H4 (cell line): ENCODE data around the gene PDCD1. TPM values are rescaled to one million over a fixed set of nuclear protein-coding genes. Genes with fewer than 3 reads are reported as not detected.

Experiments
- DNase-seq: peaks from one replicate; pipeline ENCODE4 v3.0.0-alpha.2; 2015; ENCODE audit warnings: low spot score
- total RNA-seq: library from RNA; depleted of rRNA; stranded (reverse); fragments of >200 nt; shearing (Covaris generic); gene quantifications from 2 replicates; pipeline ENCODE4 v1.2.3, GENCODE V29; 2014

PDCD1 gene
- total RNA-seq, 1 experiment from 2014 or later = not detected

DNA sequence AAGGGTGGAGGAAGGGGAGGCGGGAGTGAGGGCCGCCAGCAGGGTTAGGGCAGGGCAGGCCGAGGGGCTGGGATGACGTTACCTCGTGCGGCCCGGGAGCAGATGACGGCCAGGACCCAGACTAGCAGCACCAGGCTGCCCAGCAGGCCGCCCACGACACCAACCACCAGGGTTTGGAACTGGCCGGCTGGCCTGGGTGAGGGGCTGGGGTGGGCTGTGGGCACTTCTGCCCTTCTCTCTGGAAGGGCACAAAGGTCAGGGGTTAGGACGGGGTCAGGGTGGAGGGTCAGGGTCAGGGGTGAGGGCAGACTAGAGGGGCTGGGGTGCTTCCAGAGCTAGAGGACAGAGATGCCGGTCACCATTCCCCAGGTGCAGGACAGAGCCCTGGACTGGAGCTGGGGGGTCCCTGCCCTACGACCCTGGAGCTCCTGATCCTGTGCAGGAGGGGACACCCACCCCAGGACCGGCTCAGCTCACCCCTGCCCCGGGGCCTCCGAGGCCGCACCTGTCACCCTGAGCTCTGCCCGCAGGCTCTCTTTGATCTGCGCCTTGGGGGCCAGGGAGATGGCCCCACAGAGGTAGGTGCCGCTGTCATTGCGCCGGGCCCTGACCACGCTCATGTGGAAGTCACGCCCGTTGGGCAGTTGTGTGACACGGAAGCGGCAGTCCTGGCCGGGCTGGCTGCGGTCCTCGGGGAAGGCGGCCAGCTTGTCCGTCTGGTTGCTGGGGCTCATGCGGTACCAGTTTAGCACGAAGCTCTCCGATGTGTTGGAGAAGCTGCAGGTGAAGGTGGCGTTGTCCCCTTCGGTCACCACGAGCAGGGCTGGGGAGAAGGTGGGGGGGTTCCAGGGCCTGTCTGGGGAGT lies 6.3 kb downstream of the PDCD1 start:
- no peak for DNase-seq

GRCh38 chr2:241851325-241852115 lies 7.2 kb downstream of the PDCD1 start:
- no peak for DNase-seq

DNA sequence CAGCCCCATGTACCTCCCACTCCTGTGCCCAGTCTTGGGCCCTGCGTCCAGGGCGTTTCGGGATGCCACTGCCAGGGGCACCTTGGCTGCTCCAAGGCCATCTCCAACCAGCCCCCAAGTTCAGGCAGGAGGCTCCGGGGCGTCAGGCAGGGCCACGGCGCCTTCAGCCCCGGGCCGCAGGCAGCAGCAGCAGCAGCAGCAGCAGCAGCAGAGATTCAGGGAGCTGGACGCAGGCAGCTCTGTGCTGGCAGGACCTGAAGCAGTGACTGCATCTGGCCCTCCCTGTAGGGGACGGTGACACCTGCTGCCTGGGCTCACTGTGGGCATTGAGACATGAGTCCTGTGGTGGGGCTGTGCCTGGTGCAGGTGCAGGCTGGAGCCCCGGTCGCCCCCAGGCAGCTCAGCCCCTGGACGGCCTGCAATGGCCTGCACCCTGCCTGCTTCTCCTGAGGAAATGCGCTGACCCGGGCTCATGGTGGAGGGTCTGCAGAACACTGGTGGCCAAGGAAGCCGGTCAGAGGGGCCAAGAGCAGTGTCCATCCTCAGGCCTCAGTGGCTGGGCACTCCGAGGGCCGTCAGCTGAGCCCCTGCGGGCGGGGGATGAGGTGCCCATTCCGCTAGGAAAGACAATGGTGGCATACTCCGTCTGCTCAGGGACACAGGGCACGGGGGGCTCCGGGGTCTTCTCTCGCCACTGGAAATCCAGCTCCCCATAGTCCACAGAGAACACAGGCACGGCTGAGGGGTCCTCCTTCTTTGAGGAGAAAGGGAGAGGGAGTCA lies 8.0 kb downstream of the PDCD1 start:
- no peak for DNase-seq

DNA sequence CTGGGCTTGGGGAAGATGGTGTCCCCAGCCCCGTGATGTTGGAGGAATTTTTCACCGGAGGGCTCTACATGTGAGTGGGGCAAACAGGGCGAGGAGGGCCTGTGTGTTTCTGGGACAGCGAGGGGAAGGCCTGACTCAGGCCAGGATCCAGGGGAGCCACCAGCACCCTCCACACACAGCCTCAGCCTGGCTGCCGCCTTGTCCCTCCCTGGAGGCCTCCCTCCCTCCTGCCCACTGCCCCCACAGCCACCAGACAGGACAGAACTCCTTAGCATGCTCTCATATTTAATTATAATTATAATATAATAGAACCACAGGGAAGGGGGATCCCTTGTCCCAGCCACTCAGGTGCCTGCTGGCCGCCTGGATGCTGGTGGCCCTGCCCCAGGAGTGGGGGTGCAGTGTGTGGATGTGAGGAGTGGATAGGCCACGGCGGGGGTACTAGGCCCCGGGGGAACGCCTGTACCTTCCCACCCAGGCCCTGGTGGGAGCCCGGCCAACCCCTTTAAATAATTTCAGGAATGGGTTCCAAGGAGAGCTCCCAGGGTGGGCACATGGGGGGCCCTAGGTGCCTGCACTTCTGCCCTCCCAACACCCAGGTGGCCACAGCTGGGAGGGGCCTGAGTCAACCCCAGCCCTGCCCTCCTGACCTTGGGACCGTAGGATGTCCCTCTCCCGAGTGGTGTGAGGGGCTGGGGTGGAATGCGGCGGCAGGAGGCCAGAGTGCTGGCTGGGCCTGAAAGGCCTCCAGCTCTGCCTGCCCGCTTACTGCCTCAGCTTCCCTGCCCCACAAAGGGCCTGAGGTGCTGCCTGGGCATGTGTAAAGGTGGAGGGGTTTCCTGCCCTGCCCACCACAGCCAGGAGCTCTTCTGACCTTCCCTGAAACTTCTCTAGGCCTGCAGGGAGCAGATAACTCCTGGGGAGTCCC lies 8.8 kb downstream of the PDCD1 start:
- DNase-seq = no peak

DNA sequence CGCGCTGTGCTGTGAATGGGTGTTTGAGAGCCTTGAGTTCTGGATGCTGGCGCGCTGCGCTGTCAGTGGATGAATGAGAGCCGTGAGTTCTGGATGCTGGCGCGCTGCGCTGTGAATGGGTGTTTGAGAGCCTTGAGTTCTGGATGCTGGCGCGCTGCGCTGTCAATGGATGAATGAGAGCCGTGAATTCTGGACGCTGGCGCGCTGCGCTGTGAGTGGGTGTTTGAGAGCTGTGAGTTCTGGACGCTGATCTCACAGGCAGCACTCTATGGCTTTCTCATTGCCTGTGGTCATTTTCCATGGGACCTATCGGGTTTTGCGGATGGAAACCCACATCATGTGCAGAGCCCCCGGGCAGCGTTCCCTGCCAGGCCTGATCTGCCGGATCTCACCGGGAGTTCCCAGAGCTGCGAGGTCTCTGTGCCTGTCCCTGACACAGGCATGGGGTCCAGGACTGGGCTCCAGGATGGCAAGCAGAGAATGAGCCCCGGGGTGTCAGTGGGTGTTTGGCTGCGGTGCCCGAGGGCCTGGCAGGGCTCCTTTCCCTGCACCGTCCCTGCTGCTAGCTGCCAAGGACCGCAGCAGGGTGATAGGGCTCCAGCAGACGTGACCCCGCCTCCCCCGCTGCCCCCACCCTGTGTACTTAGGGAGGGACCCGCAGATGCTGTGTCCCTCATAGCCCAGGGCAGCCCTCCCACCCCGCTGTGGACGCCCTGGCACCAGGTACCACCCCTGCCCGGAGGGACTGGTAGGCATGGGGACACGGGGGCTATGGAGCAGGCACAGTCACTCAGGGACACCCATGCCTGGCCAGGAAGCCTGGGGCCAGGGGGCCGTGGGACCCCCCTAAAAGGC lies 9.7 kb downstream of the PDCD1 start:
- no peak for DNase-seq

DNA sequence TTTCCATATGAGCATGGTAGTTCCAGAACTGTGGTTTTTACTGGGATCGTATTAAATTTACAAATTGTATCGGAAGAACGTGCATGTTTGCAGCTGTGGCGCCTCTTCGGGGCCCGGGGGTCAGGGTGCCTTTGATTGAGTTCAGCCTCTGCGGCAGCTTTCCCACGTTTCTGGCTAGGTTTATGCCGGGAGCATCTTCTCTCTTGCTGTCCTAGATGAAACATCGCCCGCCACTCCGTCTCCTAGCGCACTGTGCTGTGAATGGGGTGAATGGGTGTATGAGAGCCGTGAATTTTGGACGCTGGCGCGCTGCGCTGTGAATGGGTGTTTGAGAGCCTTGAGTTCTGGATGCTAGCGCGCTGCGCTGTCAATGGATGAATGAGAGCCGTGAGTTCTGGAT lies 12.3 kb downstream of the PDCD1 start:
- no peak for DNase-seq

DNA sequence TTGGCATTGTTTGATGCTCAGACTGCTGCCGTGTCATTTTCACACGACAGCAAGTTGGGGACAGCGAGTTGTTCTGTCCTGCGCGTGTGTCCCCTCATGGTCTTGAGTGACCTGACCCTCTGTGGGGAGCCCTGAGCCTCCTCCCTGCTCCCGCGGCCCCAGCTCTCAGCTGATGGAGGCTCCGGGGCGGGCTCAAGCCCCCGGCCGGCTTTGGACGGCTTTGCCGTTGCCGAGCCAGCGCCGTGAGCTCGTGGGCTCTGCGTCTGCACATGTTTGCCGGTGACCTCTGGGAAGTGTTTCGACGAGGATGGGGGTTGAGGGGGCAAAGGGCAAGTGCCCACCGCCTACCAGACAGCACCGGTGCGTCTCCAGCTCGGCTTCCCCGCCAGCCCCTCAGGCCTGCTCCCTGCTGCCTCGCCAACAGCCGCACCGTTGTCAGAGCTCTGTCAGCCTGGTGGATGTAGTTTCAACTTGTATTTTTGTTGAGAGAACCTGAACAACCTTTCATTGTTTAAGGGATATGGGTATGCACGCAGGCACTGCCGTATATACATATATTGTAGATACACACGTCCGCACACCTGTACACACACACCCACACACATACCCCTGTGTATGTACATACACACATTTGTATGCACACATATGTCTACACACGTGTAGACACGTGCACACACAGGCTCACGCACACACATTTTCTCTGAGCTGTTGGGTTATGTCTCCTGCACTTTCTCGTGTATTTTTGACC lies 13.7 kb downstream of the PDCD1 start:
- DNase-seq = no peak

DNA sequence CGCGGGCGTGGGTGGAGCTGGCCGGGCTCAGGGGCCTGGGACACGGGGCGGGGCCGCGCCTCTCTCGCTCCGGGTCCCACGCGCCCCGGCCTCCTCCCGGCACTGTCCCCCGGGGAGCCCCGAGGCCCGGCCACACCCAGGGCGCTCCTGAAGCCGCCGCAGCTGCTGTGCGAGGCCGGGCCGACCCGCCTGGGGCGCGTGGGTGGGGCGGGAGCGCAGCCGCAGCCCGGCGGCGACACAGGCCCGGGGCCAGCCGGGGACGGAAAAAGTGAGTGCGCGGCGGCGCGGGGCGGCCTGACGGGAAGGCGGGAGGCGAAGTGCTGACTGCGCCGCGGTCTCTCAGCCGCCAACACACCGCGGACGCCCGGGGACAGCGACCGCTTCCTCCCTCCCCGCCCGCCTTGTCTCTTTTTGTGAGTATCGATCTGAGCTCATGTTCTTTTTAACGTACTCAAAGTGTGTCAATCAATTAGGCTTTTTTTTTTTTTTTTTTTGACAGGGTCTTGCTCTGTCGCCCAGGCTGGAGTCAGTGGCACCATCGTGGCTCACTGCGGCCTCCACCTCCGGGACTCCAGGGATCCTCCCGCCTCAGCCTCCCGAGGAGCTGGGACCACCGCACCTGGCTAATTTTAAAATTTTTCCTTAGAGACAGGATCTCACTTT lies 14.5 kb downstream of the PDCD1 start:
- no peak for DNase-seq

DNA sequence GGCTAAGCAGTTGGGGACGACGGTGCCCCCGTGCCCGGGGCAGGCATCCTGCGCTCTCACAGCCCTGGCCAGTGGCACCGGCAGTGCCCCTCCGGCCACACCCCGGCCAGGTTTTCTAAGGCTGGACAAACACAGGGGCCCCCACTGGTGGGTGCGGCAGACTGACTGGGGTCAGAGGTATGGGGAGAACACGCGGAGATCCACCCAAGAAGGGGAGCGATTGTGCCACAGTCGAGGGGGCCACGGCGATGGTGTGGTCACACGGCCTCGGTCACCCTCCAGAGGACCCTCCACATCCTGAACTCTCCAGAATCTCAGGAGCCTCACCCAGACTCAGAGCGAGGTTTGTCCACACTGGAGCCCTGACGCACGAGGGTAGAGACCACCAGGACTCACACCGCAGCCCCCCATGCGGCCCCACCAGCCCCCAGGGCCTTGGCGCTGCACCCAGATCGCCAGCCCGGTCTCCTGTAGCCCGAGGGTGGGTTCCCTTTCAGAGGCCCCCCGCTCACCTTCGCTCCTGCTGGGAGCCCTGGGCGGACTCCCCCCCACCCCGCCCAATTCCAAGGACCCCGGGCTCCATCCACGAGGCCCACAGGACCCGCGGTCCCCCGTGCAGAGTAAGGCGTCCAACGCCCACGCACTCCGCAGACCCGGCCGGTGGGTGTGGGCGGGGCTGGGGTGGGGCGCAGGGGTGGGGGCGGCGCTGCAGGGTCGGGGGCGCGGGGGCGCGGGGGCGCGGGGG lies 15.2 kb downstream of the PDCD1 start:
- DNase-seq = no peak

GRCh38 chr2:241842620-241843211 lies 16.0 kb downstream of the PDCD1 start:
- DNase-seq = no peak

GRCh38 chr2:241842067-241842415 lies 16.7 kb downstream of the PDCD1 start:
- no peak for DNase-seq

DNA sequence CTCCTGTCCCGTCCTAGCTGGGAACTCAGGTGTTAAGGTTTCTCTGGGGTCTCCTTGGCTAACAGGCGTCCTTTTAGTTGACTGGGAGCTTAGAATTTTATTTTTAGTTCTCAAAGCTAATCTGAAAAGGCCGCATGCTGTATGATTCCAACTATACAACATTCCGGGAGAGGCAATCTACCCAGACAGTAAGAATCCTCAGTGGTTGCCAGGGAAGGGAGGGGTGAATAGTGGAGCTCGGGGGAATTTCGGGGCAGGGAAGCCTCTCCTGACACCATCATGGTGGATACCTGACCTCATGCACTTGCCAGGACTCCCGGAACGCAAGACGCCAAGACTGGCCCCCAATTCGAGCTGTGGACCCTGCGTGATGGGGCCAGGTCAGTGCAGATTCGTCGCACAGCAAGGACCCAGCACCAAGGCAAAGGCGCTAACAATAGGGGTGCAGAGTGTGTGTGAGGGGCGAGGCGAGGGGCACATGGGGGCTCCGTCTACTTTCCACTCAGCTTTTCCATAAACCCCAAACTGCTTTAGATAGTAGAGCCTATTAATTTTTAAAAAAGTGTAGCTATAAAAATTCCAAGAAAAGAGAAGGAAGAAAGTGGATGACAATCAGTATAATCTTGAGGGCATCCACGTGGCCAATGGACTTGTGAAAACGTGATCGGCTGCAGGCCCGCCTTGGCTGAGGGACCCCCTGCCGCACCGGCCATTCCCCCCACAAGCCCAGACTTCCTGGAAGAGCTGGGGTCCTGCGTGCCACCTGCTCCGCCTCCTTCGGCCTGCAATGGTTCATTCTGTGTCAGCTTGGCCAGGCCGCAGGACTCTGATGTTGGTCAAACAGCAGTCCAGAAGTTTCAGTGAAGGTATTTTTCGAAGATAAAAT lies 17.3 kb downstream of the PDCD1 start:
- no peak for DNase-seq

GRCh38 chr2:241837197-241837965 lies 21.3 kb downstream of the PDCD1 start:
- DNase-seq = no peak

DNA sequence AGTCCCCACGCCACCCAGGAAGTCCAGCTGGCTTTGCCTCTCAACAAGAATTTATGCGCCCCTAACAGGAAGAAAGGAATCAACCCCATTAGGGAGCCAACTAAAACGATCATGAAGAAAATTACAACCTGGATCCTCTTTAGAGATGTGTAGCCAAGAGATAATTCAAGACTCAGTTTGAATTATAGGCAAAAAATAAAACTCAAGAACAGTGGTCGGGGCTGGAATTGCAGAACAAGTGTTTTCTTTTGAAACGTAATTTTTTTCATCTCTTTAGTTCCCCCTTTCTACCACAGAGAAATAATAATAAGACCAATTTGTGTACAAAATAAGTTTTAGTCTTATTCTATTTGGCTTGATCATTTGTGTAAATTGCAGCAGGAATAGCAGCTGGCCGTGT lies 22.4 kb downstream of the PDCD1 start:
- DNase-seq = no peak

GRCh38 chr2:241835611-241836010 lies 23.1 kb downstream of the PDCD1 start:
- no peak for DNase-seq
